Measurements from ENCODE around the gene FBXL17.

FBXL17 gene

GRCh38 chr5:108373426-108373825 lies 8.5 kb downstream of the FBXL17 start:
- no peak for DNase-seq (ENCODE audit: low spot score)

- DNase-seq (ENCODE audit: low spot score), result no peak
These were observed 9.5 kb downstream of the FBXL17 start for GRCh38 chr5:108372369-108372768.

- no peak for DNase-seq (ENCODE audit: low spot score)
These were observed 10.6 kb downstream of the FBXL17 start for GRCh38 chr5:108371263-108371662.

- no peak for DNase-seq (ENCODE audit: low spot score)
These were observed 12.7 kb downstream of the FBXL17 start for GRCh38 chr5:108369167-108369566.

- no peak for DNase-seq (ENCODE audit: low spot score)
These were observed 14.1 kb downstream of the FBXL17 start for GRCh38 chr5:108367679-108368334.

GRCh38 chr5:108366500-108366899 lies 15.4 kb downstream of the FBXL17 start:
- DNase-seq (ENCODE audit: low spot score), result no peak

- DNase-seq (ENCODE audit: low spot score), result no peak
These were observed 20.1 kb downstream of the FBXL17 start for GRCh38 chr5:108361771-108362170.

GRCh38 chr5:108361239-108361638 lies 20.7 kb downstream of the FBXL17 start:
- DNase-seq (ENCODE audit: low spot score), result no peak

GRCh38 chr5:108360280-108360679 lies 21.6 kb downstream of the FBXL17 start:
- no peak for DNase-seq (ENCODE audit: low spot score)

- DNase-seq (ENCODE audit: low spot score), result no peak
These were observed 25.6 kb downstream of the FBXL17 start for GRCh38 chr5:108356286-108356685.

GRCh38 chr5:108353087-108353486 lies 28.8 kb downstream of the FBXL17 start:
- no peak for DNase-seq (ENCODE audit: low spot score)

GRCh38 chr5:108345541-108346171 lies 36.2 kb downstream of the FBXL17 start:
- no peak for DNase-seq (ENCODE audit: low spot score)

- no peak for DNase-seq (ENCODE audit: low spot score)
These were observed 37.6 kb downstream of the FBXL17 start for GRCh38 chr5:108344103-108344822.

- DNase-seq (ENCODE audit: low spot score), result no peak
These were observed 40.0 kb downstream of the FBXL17 start for GRCh38 chr5:108341866-108342265.

- DNase-seq (ENCODE audit: low spot score), result no peak
These were observed 41.8 kb downstream of the FBXL17 start for GRCh38 chr5:108340131-108340530.

- no peak for DNase-seq (ENCODE audit: low spot score)
These were observed 42.7 kb downstream of the FBXL17 start for GRCh38 chr5:108339220-108339619.

GRCh38 chr5:108334225-108334624 lies 47.7 kb downstream of the FBXL17 start:
- DNase-seq (ENCODE audit: low spot score), result no peak

GRCh38 chr5:108326982-108327381 lies 54.9 kb downstream of the FBXL17 start:
- no peak for DNase-seq (ENCODE audit: low spot score)

- no peak for DNase-seq (ENCODE audit: low spot score)
These were observed 57.0 kb downstream of the FBXL17 start for GRCh38 chr5:108324886-108325285.

- no peak for DNase-seq (ENCODE audit: low spot score)
These were observed 60.6 kb downstream of the FBXL17 start for GRCh38 chr5:108321341-108321740.

- no peak for DNase-seq (ENCODE audit: low spot score)
These were observed 61.7 kb downstream of the FBXL17 start for GRCh38 chr5:108320231-108320630.

- DNase-seq (ENCODE audit: low spot score), result no peak
These were observed 66.1 kb downstream of the FBXL17 start for GRCh38 chr5:108315829-108316228.

GRCh38 chr5:108312258-108312657 lies 69.6 kb downstream of the FBXL17 start:
- DNase-seq (ENCODE audit: low spot score), result no peak
